GM18517 (cell line): Measurements from ENCODE around the gene CHIT1.

Experiments
- ATAC-seq: cut with Tn5 transposase; IDR thresholded peaks from one replicate; pipeline ENCODE4 v1.9.1; 2021; ENCODE audit warnings: mild to moderate bottlenecking, moderate library complexity; ENCODE audit not compliant: unreplicated experiment

CHIT1 gene

GRCh38 chr1:203190949-203191348 is 38.5 kb downstream of the CHIT1 start:
- ATAC-seq: no peak

GRCh38 chr1:203189951-203190352 is 39.5 kb downstream of the CHIT1 start:
- ATAC-seq: no peak

DNA sequence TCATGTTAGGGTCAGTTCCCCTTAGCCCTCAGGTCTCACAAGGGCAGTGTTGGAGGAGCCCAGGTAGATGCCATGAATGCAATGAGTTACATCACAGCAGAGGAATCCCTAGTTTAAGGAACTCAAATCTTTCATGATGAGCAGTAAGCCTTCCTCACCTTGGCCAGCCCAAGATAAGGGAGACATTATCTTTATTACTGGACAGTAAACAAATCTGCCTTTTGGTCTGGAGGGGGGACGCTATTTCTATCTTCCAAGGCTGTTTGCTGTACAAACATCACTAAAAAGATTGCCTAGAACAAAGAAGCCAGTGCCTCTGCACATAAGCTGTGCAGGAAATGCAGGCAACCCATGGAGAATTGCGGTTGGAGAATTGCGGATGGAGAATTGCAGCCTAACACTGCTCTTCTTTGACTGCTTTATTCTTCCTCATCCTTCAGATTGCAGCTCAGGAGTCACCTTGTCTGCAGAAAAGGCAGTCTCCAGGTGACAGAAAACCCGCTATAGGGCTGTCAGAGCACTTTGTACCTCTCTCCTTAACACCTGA is 40.7 kb downstream of the CHIT1 start:
- ATAC-seq: no peak

- no peak for ATAC-seq
These were observed 41.7 kb downstream of the CHIT1 start for GRCh38 chr1:203187689-203188264.

- no peak for ATAC-seq
These were observed 42.2 kb downstream of the CHIT1 start for GRCh38 chr1:203187304-203187685.

GRCh38 chr1:203186446-203187303 is 42.8 kb downstream of the CHIT1 start, which contains the start of gene CHI3L1:
TSS of gene CHI3L1 (minus strand) at chr1:203186704. CDS start at chr1:203186623, 81 bp downstream.
- ATAC-seq: no peak

- ATAC-seq: no peak
These were observed 43.4 kb downstream of the CHIT1 start for GRCh38 chr1:203186091-203186445.

- no peak for ATAC-seq
These were observed 43.9 kb downstream of the CHIT1 start for GRCh38 chr1:203185585-203185984.

- no peak for ATAC-seq
These were observed 44.4 kb downstream of the CHIT1 start for GRCh38 chr1:203185061-203185461.

DNA sequence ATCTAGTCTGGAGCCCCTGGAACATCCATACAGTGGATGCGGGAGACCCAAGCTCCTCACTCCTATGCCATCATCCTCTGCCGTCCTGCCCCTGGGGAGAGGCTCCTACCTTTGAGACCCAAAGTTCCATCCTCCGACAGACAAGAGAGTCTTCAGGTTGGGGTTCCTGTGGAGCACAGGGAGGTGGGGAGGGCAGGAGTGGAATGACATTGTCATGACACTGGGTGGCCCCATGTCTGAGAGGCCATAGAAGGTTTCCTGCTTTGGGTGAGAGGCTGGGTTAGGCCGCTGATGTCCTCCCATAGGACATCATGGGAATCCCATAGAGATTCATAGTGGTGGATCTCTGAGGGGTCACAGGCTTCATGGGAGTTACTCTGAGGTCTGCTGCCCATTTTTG is 45.0 kb downstream of the CHIT1 start:
- ATAC-seq: no peak

GRCh38 chr1:203183828-203184227 is 45.6 kb downstream of the CHIT1 start:
- ATAC-seq: no peak

DNA sequence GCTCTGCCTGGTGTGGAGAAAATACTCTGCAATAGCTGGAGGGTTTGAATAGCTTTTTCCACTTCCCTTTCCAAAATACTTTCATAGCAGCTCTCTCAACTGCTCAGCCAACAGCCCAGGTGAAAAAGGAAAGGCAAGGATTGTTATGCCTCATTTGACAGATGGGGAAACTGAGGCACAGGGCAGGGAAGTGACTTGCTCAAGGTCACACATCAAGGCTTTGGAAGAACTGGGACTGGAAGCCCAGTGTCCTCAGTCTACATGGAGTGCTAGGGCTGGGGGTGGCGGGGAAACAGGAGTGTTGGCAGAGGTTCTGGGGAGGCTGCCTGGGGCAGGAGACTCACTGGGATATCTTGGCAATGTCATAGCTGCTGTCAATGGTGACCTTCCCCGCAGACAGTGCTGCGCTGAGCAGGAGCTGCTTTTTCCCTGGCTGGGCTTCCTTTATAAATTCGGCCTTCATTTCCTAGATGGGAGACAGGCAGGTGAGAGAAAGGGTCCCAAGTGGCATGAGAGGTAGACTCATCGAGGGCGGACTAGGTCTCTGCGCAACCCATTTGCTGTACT is 47.0 kb downstream of the CHIT1 start:
- ATAC-seq: no peak

GRCh38 chr1:203181586-203182386 is 47.7 kb downstream of the CHIT1 start:
- no peak for ATAC-seq

DNA sequence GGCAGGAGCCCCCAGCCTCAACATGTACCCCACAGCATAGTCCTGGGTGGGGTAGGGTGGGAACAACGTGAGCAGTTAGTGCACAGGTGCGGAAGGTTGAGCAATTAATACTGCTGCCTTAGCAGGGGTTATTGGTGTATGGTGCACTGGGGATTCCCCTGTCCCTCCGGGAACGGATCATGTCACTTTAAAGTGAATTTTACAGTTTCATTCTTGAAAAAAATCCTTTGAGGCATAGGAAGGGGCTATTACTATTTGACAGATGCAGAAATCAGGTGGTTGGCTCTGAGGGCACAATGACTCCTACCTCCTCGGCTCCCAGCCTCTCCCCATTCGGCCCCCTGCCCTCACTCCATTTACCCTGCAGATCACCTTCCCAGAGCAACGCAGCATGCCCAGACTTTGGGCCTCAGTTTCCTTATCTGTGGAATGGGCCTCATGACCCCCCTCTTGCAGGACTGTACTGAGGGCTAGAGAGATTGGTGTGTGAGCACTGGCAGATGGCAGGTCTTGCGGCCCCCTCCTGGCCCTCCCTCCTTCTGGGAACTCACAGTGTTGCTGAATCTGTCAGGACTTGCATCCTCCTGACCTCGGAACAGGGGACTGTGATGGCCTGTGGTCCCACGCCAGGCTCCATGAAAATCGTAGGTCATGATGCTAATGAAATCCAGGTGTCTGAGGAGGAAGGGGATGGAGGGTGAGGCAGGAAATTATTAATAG is 48.7 kb downstream of the CHIT1 start:
- no peak for ATAC-seq

- ATAC-seq: no peak
These were observed 49.8 kb downstream of the CHIT1 start for GRCh38 chr1:203179667-203180005.

- no peak for ATAC-seq
These were observed 50.4 kb downstream of the CHIT1 start for GRCh38 chr1:203178821-203179666.

- no peak for ATAC-seq
These were observed 51.4 kb downstream of the CHIT1 start for GRCh38 chr1:203178083-203178482.

GRCh38 chr1:203177470-203178039 is 51.9 kb downstream of the CHIT1 start:
- no peak for ATAC-seq

GRCh38 chr1:203177036-203177405 is 52.5 kb downstream of the CHIT1 start:
- ATAC-seq: no peak
